ENCODE data around the gene KCNA3. TPM values are rescaled to one million over a fixed set of nuclear protein-coding genes. Genes with fewer than 3 reads are reported as not detected.
A peak's percentile ranks its signal among the peaks of the same experiment; 100 is the strongest.

Gene KCNA3
- total RNA-seq, 1 experiment from 2014 or later: not detected

DNA sequence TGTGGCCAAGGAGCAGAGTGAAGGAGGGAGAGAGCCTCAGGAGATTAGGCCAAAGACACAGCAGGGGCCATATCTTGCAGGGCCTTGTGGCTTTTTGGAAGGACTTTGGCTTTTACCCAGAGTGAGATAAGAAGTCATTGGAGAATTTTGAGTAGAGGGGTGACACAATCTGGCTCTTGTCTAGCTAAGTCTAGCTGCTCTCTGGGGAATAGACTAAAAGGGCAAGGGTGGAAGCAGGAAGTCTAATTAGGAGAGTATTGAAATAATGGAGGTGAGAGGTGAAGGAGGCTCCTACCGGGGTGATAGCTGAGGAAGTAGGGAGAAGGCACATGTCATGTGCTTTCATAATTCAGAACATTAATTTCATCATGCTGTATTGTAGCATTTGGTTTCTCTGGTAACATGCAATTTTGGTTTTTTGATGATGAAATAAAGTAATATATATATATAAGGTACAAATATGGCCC is 34.3 kb upstream of the KCNA3 start:
- Histone ChIP-seq H3K27ac (ENCODE audit: low read length) (no peak overlapping the region), H3K9ac (ENCODE audit: low read length) (no peak overlapping the region), H3K9me2 (replicated peaks; ENCODE audit: insufficient read depth, low read length) (no peaks in the 10 kb centered on the region), H3K4me3 (ENCODE audit: low read length) (no peak overlapping the region), H3K36me3 (ENCODE audit: insufficient read depth, low read length) (no peaks in the 10 kb centered on the region), H3K27me3 (ENCODE audit: low read length) (no peaks in the 10 kb centered on the region; the same call in 1 of the 2 replicates), H3K4me1 (ENCODE audit: low read length) (no peaks in the 10 kb centered on the region), H4K20me1 (ENCODE audit: insufficient read depth, low read depth, low read length) (no peaks in the 10 kb centered on the region), H3K9me3 (ENCODE audit: low read length) (no peaks in the 10 kb centered on the region), H3K79me2 (ENCODE audit: low read length) (no peaks in the 10 kb centered on the region), H2AFZ (ENCODE audit: low read length) (no peak overlapping the region), H3K4me2 (ENCODE audit: low read depth, low read length, poor library complexity, severe bottlenecking) (no peak overlapping the region)
- peak; percentile 5 for DNase-seq

- no peaks in the 10 kb centered on the region for H3K79me2 ChIP-seq (ENCODE audit: low read length)
- no peak overlapping the region for H2AFZ ChIP-seq (ENCODE audit: low read length)
- no peak overlapping the region for H3K27ac ChIP-seq (ENCODE audit: low read length)
- H3K9me2 ChIP-seq (replicated peaks; ENCODE audit: insufficient read depth, low read length): no peaks in the 10 kb centered on the region
- no peak overlapping the region for H3K4me3 ChIP-seq (ENCODE audit: low read length)
- no peaks in the 10 kb centered on the region for H3K36me3 ChIP-seq (ENCODE audit: insufficient read depth, low read length)
- H3K4me1 ChIP-seq (ENCODE audit: low read length): no peaks in the 10 kb centered on the region
- DNase-seq: no peak
- no peaks in the 10 kb centered on the region; the same call in 1 of the 2 replicates for H3K27me3 ChIP-seq (ENCODE audit: low read length)
- H3K9ac ChIP-seq (ENCODE audit: low read length): no peak overlapping the region
- no peak overlapping the region for H3K4me2 ChIP-seq (ENCODE audit: low read depth, low read length, poor library complexity, severe bottlenecking)
- no peaks in the 10 kb centered on the region for H4K20me1 ChIP-seq (ENCODE audit: insufficient read depth, low read depth, low read length)
- no peaks in the 10 kb centered on the region for H3K9me3 ChIP-seq (ENCODE audit: low read length)
Observed at GRCh38 chr1:110707232-110707631, 32.5 kb upstream of the KCNA3 start.

DNA sequence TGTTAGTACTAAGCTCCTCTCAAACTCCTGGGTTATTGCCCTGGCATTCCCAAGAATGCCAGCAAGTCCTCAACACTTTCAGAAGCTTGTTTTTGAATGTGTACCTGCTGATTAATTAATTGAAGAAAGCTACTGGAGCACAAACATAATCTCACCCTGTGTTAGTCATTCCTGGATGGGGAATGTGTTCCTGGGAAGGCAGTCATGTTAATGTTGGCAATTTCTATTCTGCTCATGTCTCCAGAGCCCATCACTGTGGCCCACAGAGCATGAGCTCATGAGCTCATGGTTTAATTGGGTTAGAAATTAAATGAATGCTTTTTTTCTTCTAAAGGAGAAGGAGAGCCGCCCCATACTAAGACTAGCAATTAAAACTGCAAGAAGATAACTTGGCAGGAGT is 31.9 kb upstream of the KCNA3 start:
- Histone ChIP-seq H3K4me3 (ENCODE audit: low read length) (no peak overlapping the region), H3K27ac (ENCODE audit: low read length) (no peak overlapping the region), H2AFZ (ENCODE audit: low read length) (no peak overlapping the region), H3K27me3 (ENCODE audit: low read length) (no peaks in the 10 kb centered on the region), H3K9ac (ENCODE audit: low read length) (no peak overlapping the region), H3K4me2 (ENCODE audit: low read depth, low read length, poor library complexity, severe bottlenecking) (no peak overlapping the region), H4K20me1 (ENCODE audit: insufficient read depth, low read depth, low read length) (no peaks in the 10 kb centered on the region), H3K9me3 (ENCODE audit: low read length) (no peaks in the 10 kb centered on the region), H3K36me3 (ENCODE audit: insufficient read depth, low read length) (no peaks in the 10 kb centered on the region), H3K79me2 (ENCODE audit: low read length) (no peaks in the 10 kb centered on the region), H3K9me2 (replicated peaks; ENCODE audit: insufficient read depth, low read length) (no peaks in the 10 kb centered on the region), H3K4me1 (ENCODE audit: low read length) (no peaks in the 10 kb centered on the region)
- DNase-seq: no peak

DNA sequence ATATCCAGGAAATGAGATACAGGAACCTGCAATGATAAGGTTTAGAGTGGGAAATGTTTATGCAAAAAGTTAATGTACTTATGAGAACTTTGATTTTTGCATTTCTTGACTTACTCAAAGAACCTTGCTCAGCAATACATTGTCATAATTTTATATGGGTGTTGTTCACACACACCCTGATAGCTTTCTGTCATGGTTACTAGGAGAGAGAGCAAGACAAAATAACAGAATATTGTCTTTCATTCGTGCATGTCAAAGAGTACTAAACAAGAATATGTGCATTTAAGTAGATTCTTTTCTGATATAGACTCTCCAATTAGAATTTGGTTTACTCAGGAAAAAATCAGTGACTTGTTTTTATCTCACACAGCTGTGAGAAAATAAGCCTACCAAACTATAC is 27.5 kb upstream of the KCNA3 start:
- no peak overlapping the region for H3K4me3 ChIP-seq (ENCODE audit: low read length)
- no peaks in the 10 kb centered on the region for H3K79me2 ChIP-seq (ENCODE audit: low read length)
- no peaks in the 10 kb centered on the region for H4K20me1 ChIP-seq (ENCODE audit: insufficient read depth, low read depth, low read length)
- no peaks in the 10 kb centered on the region for H3K9me2 ChIP-seq (replicated peaks; ENCODE audit: insufficient read depth, low read length)
- no peaks in the 10 kb centered on the region for H3K36me3 ChIP-seq (ENCODE audit: insufficient read depth, low read length)
- H3K4me1 ChIP-seq (ENCODE audit: low read length): peaks cover 2% of the 10 kb centered on the region; the same call in 1 of the 2 replicates
- no peak overlapping the region for H3K27ac ChIP-seq (ENCODE audit: low read length)
- DNase-seq: no peak
- H3K27me3 ChIP-seq (ENCODE audit: low read length): no peaks in the 10 kb centered on the region
- no peak overlapping the region for H3K4me2 ChIP-seq (ENCODE audit: low read depth, low read length, poor library complexity, severe bottlenecking)
- H3K9ac ChIP-seq (ENCODE audit: low read length): no peak overlapping the region
- H3K9me3 ChIP-seq (ENCODE audit: low read length): no peaks in the 10 kb centered on the region
- no peak overlapping the region for H2AFZ ChIP-seq (ENCODE audit: low read length)

DNA sequence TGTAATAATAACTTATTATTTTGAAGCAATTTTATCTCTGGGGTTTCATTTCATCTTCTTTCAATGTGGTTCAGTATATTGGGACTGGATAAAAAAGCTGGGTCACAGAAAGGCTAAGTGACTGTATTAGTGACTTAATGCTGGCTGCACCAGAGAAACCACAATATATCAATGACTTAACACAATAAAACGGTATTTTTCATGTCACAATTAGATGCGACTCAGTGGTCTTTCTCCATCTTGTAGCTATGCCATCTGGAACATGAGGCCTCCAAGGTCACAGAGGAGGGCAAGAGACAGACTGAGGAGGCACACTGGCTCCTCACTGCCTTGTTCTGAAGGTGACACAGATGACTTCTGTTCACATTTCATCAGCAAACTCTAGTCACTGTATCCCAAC is 26.0 kb upstream of the KCNA3 start:
- Histone ChIP-seq H4K20me1 (ENCODE audit: insufficient read depth, low read depth, low read length) (no peaks in the 10 kb centered on the region), H2AFZ (ENCODE audit: low read length) (no peak overlapping the region), H3K27me3 (ENCODE audit: low read length) (no peaks in the 10 kb centered on the region), H3K27ac (ENCODE audit: low read length) (no peak overlapping the region), H3K4me1 (ENCODE audit: low read length) (peaks cover 2% of the 10 kb centered on the region; the same call in 1 of the 2 replicates), H3K36me3 (ENCODE audit: insufficient read depth, low read length) (no peaks in the 10 kb centered on the region), H3K79me2 (ENCODE audit: low read length) (no peaks in the 10 kb centered on the region), H3K4me3 (ENCODE audit: low read length) (no peak overlapping the region), H3K9me2 (replicated peaks; ENCODE audit: insufficient read depth, low read length) (no peaks in the 10 kb centered on the region), H3K4me2 (ENCODE audit: low read depth, low read length, poor library complexity, severe bottlenecking) (no peak overlapping the region), H3K9me3 (ENCODE audit: low read length) (no peaks in the 10 kb centered on the region), H3K9ac (ENCODE audit: low read length) (no peak overlapping the region)
- no peak for DNase-seq

DNA sequence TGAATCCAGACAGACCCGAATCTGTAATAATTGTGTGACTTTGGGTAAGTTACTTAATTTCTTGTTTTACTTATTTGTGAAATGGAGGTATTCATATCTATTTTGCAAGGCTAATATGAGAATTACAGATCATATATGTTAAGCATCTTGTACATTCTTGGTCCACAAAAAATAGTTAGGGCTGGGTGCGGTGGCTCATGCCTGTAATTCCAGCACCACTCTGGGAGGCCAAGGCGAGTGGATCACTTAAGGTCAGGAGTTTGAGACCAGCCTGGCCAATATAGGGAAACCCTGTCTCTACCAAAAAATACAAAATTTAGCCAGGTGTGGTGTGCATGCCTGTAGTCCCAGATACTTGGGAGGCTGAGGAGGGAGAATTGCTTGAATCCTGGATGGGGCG is 22.9 kb upstream of the KCNA3 start:
- no peaks in the 10 kb centered on the region for H3K27me3 ChIP-seq (ENCODE audit: low read length)
- H3K9ac ChIP-seq (ENCODE audit: low read length): no peak overlapping the region
- no peak overlapping the region for H3K4me2 ChIP-seq (ENCODE audit: low read depth, low read length, poor library complexity, severe bottlenecking)

GRCh38 chr1:110696818-110697217 is 22.1 kb upstream of the KCNA3 start:
- DNase-seq: no peak
- Histone ChIP-seq H3K27ac (ENCODE audit: low read length) (no peak overlapping the region), H3K9ac (ENCODE audit: low read length) (no peak overlapping the region), H3K4me1 (ENCODE audit: low read length) (peaks cover 2% of the 10 kb centered on the region; the same call in 1 of the 2 replicates), H3K27me3 (ENCODE audit: low read length) (no peaks in the 10 kb centered on the region), H4K20me1 (ENCODE audit: insufficient read depth, low read depth, low read length) (no peaks in the 10 kb centered on the region), H3K4me2 (ENCODE audit: low read depth, low read length, poor library complexity, severe bottlenecking) (no peak overlapping the region), H3K79me2 (ENCODE audit: low read length) (no peaks in the 10 kb centered on the region), H3K9me2 (replicated peaks; ENCODE audit: insufficient read depth, low read length) (no peaks in the 10 kb centered on the region), H3K4me3 (ENCODE audit: low read length) (no peak overlapping the region), H3K36me3 (ENCODE audit: insufficient read depth, low read length) (no peaks in the 10 kb centered on the region), H2AFZ (ENCODE audit: low read length) (no peak overlapping the region), H3K9me3 (ENCODE audit: low read length) (no peaks in the 10 kb centered on the region)

More for the DNA sequence above, 22.9 kb upstream of the KCNA3 start:
- Histone ChIP-seq H4K20me1 (ENCODE audit: insufficient read depth, low read depth, low read length) (no peaks in the 10 kb centered on the region), H3K36me3 (ENCODE audit: insufficient read depth, low read length) (no peaks in the 10 kb centered on the region), H3K4me3 (ENCODE audit: low read length) (no peak overlapping the region), H3K79me2 (ENCODE audit: low read length) (no peaks in the 10 kb centered on the region), H2AFZ (ENCODE audit: low read length) (no peak overlapping the region), H3K27ac (ENCODE audit: low read length) (no peak overlapping the region), H3K4me1 (ENCODE audit: low read length) (peaks cover 2% of the 10 kb centered on the region; the same call in 1 of the 2 replicates), H3K9me2 (replicated peaks; ENCODE audit: insufficient read depth, low read length) (no peaks in the 10 kb centered on the region), H3K9me3 (ENCODE audit: low read length) (no peaks in the 10 kb centered on the region)
- DNase-seq: no peak

DNA sequence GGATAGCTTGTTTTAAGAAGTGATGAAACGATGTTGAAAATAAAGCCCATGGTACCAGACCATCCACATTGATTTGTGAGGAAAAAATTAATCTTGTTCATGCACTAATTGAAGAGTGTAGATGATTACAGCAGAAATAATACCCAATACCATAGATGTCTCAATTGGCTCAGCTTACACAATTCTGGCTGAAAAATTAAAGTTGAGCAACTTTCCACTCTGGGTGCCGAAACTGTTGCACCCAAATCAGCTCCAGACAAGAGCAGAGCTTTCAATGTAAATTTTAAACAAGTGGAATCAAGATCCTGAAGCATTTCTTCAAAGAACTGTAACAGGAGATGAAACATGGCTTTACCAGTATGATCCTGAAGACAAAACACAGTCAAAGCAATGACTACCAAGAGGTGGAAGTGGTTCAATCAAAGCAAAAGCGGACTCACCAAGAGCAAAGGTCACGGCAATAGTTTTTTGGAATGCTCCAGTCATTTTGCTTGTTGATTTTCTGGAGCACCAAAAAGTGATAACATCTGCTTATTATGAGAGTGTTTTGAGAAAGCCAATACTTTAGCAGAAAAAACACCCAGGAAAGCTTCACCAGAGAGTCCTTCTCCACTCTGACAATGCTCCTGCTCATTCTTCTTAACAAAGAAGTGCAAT is 16.1 kb upstream of the KCNA3 start:
- Histone ChIP-seq H3K36me3 (ENCODE audit: insufficient read depth, low read length) (no peaks in the 10 kb centered on the region), H3K9ac (ENCODE audit: low read length) (no peak overlapping the region), H3K9me2 (replicated peaks; ENCODE audit: insufficient read depth, low read length) (no peaks in the 10 kb centered on the region), H3K9me3 (ENCODE audit: low read length) (no peaks in the 10 kb centered on the region), H3K27ac (ENCODE audit: low read length) (no peak overlapping the region), H2AFZ (ENCODE audit: low read length) (no peak overlapping the region), H4K20me1 (ENCODE audit: insufficient read depth, low read depth, low read length) (no peaks in the 10 kb centered on the region), H3K27me3 (ENCODE audit: low read length) (no peaks in the 10 kb centered on the region), H3K79me2 (ENCODE audit: low read length) (no peaks in the 10 kb centered on the region), H3K4me3 (ENCODE audit: low read length) (no peak overlapping the region), H3K4me2 (ENCODE audit: low read depth, low read length, poor library complexity, severe bottlenecking) (no peak overlapping the region), H3K4me1 (ENCODE audit: low read length) (no peaks in the 10 kb centered on the region)
- no peak for DNase-seq
